ENCODE data around the gene PNMA8A. TPM values are rescaled to one million over a fixed set of nuclear protein-coding genes. Genes with fewer than 3 reads are reported as not detected.

PNMA8A gene
- total RNA-seq, 2 donors from 2014 or later, result 4.3 to 6.5 TPM

DNA sequence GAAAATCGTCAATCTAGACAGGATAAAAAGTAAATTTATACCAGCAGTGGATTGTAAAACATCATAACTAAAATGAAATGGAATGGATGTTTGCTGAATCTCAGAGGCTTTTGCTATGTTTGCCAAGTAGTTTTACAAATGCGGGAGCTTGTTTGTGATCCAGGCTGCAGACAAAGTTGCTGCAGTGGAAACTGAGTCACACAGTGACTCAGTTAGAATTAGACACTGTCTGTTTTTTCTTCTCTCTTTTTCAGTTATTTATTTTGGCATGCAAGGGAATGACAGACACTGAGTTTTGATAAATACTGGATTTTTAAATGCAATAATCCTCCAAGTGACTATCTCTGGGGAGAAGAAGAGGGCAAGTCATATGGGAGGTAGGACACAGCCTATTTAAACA, 4.6 kb upstream of the PNMA8A start:
- no peak overlapping the region for H3K4me3 ChIP-seq
- intact Hi-C loops (cut with DNase I), result no loop called here
- no peak for DNase-seq
- H3K9me3 ChIP-seq, result no peaks in the 10 kb centered on the region
- 70 to 76% methylated on average over 2 of the region's 2 CpGs for WGBS, 2 donors
- no peak for ATAC-seq
- no peak overlapping the region for H3K27ac ChIP-seq
- peaks cover 10% of the 10 kb centered on the region for H3K4me1 ChIP-seq
- TF ChIP-seq, protein P1, sequence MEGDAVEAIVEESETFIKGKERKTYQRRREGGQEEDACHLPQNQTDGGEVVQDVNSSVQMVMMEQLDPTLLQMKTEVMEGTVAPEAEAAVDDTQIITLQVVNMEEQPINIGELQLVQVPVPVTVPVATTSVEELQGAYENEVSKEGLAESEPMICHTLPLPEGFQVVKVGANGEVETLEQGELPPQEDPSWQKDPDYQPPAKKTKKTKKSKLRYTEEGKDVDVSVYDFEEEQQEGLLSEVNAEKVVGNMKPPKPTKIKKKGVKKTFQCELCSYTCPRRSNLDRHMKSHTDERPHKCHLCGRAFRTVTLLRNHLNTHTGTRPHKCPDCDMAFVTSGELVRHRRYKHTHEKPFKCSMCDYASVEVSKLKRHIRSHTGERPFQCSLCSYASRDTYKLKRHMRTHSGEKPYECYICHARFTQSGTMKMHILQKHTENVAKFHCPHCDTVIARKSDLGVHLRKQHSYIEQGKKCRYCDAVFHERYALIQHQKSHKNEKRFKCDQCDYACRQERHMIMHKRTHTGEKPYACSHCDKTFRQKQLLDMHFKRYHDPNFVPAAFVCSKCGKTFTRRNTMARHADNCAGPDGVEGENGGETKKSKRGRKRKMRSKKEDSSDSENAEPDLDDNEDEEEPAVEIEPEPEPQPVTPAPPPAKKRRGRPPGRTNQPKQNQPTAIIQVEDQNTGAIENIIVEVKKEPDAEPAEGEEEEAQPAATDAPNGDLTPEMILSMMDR (IDR thresholded peaks at IDR 0.05), result no peak
- no peak for TF ChIP-seq POLR2A (IDR thresholded peaks at IDR 0.05)
- H3K27me3 ChIP-seq, result no peaks in the 10 kb centered on the region
- H3K36me3 ChIP-seq (replicated peaks in 1 of 2; ENCODE audit: insufficient read depth in 1 of 2, low read depth in 2 of 2), result no peaks in the 10 kb centered on the region

DNA sequence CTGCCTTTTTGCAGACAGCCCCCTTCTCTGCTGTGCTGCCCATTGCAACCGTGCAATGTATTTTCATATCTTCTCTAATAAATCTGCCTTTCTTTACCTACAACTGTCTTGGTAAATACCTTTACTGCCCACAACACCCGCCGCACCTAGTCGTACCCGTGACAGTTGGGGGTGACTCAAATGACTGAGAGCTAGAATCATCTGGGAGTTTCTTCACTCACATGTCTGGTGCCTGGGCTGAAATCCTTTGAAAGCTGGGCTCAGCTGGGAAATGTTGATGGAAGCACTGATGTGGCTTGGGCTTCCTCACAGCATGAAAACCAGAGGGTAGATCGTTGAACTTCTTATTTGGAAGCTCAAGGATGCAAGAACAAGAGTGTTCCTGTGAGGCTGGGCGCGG, 2.8 kb upstream of the PNMA8A start:
- 60 to 79% methylated on average over 8 of the region's 8 CpGs for WGBS, 2 donors
- TF ChIP-seq, protein P1 (IDR thresholded peaks at IDR 0.05), result no peak
- no peak for TF ChIP-seq POLR2A (IDR thresholded peaks at IDR 0.05)
- intact Hi-C loops (cut with DNase I), result no loop called here
- Histone ChIP-seq H3K36me3 (replicated peaks in 1 of 2; ENCODE audit: insufficient read depth in 1 of 2, low read depth in 2 of 2) (no peaks in the 10 kb centered on the region), H3K4me3 (no peak overlapping the region), H3K27ac (peak overlapping the region in 1 of 4 donors; percentile 50), H3K9me3 (no peaks in the 10 kb centered on the region), H3K4me1 (peaks cover 17% of the 10 kb centered on the region), H3K27me3 (no peaks in the 10 kb centered on the region)
- ATAC-seq (no peak), DNase-seq (no peak)

DNA sequence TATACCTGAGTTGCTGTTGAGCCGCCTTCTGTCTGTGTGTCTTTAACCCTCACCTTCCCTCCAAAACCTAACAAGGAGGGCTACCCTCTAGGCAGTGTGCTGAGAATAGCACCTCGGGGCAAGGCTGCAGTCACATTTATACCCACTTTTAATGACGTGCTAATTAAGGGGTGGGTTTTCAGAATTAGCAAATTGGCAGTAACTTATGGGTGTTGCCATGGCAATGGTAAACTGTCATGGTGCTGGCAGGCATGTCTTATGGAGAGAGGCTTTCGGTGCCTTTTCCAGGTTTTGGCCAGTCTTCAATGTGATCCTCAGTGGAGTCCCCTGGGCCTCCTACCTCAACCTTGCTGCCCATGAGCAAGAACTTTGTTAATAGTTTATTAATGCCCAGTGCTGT, 1.2 kb upstream of the PNMA8A start:
- Histone ChIP-seq H3K36me3 (replicated peaks in 1 of 2; ENCODE audit: insufficient read depth in 1 of 2, low read depth in 2 of 2) (no peaks in the 10 kb centered on the region), H3K27me3 (no peaks in the 10 kb centered on the region), H3K27ac (no peak overlapping the region), H3K9me3 (no peaks in the 10 kb centered on the region), H3K4me1 (peaks cover 17% of the 10 kb centered on the region), H3K4me3 (no peak overlapping the region)
- WGBS, 2 donors, result 84 to 95% methylated on average over 4 of the region's 4 CpGs
- ATAC-seq (no peak), DNase-seq (no peak)
- TF ChIP-seq, protein P1 (IDR thresholded peaks at IDR 0.05), result no peak
- no peak for TF ChIP-seq POLR2A (IDR thresholded peaks at IDR 0.05)
- intact Hi-C loops (cut with DNase I), result no loop called here

DNA sequence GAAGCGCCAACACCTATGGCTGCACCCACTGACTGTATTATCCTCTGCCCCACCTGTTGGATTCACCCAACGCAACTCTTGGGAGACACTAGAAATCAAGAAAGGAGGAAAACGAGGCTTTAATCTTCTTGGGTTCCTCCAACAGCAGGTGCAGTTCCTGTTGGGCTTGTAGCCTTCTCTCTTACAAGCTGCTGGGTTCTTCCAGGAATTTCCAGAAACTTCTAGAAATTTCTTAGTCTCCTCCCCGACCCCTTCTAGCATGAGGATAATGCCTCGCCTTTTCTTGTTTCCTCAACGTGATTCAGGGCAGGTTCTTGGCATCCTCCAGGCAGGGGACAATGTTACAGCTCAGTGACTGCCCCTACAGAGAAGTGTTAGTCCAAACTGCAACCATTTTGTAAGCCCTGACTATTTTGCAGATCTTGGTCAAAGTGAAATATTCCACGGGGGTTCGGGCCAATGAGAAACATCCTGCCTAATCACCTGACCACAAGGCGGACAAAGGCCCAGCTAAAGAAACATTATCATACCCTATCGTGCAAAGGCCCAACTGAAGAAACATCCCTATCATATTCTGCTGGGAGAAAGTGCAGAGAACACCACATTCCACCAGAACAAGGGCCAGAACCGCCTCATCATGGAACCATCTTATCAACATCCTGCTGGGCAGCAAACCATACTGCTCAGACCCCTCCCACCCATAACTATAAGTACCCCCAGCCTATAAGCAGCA, 614 bp upstream of the PNMA8A start:
- 63 to 65% methylated on average over 10 to 11 of the region's 11 CpGs for WGBS, 2 donors
- H3K27ac ChIP-seq, result peak overlapping the region in 3 of 4 donors; percentile 45 to 69 (median 60)

More for the DNA sequence above, 614 bp upstream of the PNMA8A start:
- ATAC-seq, result no peak
- no peak for TF ChIP-seq POLR2A (IDR thresholded peaks at IDR 0.05)
- TF ChIP-seq, protein P1 (IDR thresholded peaks at IDR 0.05), result no peak
- H3K9me3 ChIP-seq, result no peaks in the 10 kb centered on the region
- peaks cover 17% of the 10 kb centered on the region for H3K4me1 ChIP-seq
- no peaks in the 10 kb centered on the region for H3K27me3 ChIP-seq
- DNase-seq, result no peak
- H3K36me3 ChIP-seq (replicated peaks in 1 of 2; ENCODE audit: insufficient read depth in 1 of 2, low read depth in 2 of 2), result no peaks in the 10 kb centered on the region
- peak overlapping the region in 1 of 2 donors; percentile 6 for H3K4me3 ChIP-seq
- intact Hi-C loops (cut with DNase I), result no loop called here
